Measurements from ENCODE around the gene DEXI.

DNA sequence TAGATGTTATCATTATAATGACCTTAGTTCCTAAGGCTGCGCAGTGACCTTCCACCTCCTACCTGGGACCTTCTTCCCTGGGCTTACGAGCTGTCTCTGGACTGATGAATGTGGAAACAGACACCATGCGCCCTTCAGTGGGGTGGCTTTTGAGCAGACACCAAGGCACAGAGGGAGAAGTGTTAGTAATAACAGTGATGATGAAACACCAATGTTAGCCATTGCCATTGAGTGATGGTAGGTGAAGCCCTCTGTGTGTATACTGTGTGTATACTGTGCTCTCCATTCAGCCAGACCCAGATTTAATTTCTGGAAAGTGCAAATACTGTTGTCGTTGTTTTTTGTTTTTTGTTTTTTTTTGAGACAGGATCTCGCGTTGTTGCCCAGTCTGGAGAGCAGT is 46.6 kb upstream of the DEXI start:
- TF ChIP-seq, protein P1, sequence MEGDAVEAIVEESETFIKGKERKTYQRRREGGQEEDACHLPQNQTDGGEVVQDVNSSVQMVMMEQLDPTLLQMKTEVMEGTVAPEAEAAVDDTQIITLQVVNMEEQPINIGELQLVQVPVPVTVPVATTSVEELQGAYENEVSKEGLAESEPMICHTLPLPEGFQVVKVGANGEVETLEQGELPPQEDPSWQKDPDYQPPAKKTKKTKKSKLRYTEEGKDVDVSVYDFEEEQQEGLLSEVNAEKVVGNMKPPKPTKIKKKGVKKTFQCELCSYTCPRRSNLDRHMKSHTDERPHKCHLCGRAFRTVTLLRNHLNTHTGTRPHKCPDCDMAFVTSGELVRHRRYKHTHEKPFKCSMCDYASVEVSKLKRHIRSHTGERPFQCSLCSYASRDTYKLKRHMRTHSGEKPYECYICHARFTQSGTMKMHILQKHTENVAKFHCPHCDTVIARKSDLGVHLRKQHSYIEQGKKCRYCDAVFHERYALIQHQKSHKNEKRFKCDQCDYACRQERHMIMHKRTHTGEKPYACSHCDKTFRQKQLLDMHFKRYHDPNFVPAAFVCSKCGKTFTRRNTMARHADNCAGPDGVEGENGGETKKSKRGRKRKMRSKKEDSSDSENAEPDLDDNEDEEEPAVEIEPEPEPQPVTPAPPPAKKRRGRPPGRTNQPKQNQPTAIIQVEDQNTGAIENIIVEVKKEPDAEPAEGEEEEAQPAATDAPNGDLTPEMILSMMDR (conservative IDR thresholded peaks at IDR 0.05 in 1 of 2, IDR thresholded peaks at IDR 0.05 in 1 of 2; ENCODE audit: low read depth in 1 of 2, low read length in 2 of 2) = no peak
- no peak for TF ChIP-seq EZH2 (IDR thresholded peaks at IDR 0.05; ENCODE audit: low read length, missing control alignments)
